HG02973 (cell line): ENCODE data around the gene CEP97.
"Not testable (repeated sequence)": the region's sequence is repeated elsewhere in the genome, so short reads cannot be mapped to it uniquely, and the experiment has no call there.

ENCODE experiments used
- ATAC-seq: cut with Tn5 transposase; IDR thresholded peaks from one replicate; pipeline ENCODE4 v1.9.1; 2021; ENCODE audit warnings: moderate library complexity; ENCODE audit not compliant: unreplicated experiment

CEP97 gene

DNA sequence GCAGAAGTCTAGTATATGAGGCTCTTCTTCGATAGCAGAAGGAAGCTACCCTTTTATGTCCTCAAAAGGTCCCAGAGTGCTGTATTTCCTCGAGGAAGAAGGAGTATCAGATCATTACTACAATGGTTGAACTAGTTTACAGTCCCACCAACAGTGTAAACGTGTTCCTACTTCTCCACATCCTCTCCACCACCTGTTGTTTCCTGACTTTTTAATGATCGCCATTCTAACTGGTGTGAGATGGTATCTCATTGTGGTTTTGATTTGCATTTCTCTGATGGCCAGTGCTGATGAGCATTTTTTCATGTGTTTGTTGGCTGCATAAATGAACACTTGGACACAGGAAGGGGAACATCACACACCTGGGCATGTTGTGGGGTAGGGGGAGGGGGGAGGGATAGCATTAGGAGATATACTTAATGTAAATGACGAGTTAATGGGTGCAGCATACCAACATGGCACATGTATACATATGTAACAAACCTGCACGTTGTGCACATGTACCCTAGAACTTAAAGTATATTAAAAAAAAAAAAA is 53.4 kb downstream of the CEP97 start:
- ATAC-seq, result not testable (repeated sequence)

DNA sequence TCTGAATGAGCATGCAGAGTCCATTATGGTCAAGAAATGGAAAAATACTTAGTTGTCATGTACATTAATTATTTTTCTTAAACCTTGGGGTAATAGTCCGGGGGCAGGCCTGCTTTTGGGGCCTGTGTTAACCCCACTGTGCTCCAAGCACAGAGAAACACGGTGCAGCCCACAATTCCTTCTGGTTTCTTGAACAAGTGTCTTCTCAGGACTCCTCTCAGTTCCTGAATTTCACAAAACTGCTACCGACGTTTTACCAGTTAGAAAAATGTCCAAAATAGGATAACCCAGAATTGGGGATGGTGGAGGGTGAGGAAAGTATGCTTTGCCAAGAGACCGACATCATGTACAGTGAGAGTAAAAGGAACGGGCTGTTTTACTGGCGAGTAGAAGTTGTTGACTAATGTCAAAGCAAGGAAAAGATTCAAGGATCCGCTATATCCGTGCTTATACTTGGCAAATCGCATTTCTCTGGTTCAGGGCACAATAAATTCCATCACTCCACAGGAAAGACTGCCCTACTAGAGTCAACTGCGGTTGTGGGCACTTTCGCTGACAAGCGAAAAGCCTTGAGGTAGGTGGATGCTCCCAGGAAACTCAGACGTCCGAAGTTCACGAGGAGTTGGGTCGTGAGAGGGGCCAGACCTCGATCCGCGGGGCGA is 54.1 kb downstream of the CEP97 start:
- no peak for ATAC-seq

DNA sequence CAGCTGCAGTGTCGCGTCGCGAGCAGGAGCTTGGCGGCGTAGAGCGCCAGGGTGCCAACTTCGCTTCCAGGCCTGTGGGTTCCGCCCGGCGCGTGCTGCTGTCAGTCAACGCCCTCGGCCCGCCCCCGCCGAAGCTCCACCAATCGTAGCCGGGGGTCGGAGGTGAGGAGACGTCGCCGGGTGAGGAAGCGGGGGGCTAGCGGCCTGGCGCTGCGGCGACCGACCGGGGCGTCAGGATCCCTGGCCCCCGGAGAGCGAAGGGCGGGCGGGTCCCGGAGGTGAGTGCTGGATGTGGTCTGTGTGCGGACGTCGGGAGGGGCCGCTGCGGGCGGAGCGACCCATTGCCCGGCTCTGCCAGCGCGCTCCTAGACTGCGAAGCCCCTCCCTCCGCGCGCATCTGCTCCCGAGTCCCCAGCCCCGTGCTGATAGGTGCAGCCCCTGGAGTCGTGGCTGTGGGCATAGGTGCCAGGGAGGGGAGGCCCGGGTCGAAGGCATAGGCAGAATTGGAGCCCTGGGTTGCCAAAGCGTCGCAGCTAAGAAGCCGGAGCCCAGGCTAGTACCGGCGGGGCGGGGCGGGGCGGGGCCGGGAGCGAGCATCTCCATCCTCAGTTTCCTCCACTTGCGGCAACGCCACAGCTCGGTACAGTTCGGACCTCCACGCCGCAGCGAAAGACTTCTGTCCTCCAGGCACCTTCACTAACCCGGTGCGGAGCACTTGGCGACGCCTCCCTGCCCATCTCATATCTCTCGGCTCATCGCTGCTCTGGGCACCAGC is 54.8 kb downstream of the CEP97 start, which contains the start of gene NXPE3:
TSS of gene NXPE3 (plus strand) at position 165 of the 775 bp plus-strand sequence. CDS start 6,386 bp downstream, outside the sequence.
- ATAC-seq, result peak; percentile 96

DNA sequence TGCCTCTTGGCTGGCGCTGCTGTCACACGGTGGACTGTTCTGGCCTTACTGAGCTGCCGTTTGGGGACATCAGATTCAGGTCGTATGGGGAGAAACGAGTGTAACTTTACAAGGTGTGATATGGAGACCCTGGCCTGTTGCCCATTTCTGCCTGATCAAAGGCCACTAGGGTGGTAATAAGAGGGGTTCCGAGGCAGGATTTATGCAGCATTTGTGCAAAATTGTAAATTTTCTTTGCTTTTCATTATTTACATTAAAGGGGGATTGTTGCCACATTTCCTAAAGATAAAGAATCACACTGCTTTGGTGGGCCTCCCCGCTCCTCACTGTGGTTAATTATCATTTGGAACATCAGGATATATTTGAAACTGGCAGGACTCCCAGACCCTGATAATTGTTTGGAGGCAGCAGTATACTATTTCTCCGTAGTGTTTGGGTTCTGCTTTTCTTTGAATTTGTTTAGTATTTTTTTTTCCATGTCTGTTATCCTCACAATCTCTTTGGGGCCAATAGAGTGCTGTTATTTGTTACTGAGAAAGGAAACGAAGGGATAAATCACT is 55.5 kb downstream of the CEP97 start:
- no peak for ATAC-seq

DNA sequence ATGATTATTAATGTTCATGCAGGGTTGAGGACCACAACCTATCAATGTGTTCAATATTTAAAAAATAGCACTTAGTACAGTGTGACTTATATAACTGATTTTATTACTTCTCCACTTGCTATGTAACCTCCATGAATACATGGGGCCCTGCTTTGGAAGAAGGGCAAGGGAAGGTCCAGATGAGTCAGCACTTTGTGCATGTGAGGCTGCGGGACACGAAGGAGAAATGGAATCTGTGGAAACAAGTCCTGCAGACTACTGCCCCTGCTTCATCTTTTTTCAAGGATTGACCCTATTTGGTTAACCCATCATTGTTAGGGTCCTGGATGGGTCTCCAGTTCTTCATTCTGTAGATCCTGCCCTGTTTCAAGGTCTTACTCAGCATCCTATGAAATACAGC is 56.2 kb downstream of the CEP97 start:
- no peak for ATAC-seq

DNA sequence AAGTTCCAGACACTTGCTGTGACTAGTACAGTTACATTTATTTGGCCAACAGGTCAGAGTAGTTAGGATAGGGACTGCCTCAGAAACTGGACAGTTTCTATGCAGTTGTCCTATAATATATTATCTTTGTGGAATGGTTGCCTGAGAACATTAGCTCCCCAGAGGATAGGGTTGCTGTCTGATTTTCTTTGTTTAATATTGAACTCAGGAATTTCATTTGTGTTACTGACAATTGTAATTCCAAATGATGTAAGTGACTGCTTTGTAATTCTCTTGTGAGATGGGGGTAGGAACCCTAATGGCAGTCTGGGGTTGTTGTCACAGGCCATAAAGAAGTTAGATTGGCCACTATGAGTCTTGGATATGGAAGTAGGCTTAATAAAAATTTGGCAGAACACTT is 56.8 kb downstream of the CEP97 start:
- no peak for ATAC-seq

DNA sequence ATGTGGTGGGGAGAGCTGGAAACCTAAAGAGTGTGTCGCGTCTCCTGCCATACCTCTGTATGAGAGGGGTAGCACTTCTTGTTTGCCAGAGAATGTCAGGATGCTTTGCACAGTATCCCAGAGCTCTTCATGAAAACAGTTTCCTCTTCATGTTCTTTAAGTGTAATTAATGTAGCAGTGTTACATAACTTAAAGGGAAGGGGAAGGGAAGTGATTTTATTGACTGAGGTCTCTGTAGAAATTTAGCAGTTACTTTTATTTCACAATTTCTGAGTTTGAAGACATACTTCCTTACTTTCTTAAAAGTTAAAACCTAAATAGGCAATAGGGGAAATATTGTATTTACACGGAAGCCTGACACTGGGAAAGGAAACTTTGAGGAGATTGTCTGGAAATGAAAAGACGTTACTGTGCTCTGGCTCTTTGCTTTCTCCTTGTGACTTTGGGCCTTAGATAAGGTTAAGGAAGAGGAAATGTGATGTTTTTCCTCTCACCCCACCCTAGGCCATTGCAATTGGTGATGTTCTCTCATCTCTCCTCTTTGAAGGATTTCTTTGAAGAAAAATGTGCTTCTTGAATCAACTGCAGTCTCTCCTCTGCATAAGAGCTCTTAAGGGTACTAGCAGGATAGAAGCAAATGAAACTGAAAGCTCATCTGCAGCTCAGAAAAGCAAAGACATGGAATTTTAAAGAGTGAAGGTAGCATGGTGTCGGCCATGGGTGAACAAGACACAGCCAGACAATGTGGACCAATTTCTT is 60.6 kb downstream of the CEP97 start:
- ATAC-seq, result no peak

DNA sequence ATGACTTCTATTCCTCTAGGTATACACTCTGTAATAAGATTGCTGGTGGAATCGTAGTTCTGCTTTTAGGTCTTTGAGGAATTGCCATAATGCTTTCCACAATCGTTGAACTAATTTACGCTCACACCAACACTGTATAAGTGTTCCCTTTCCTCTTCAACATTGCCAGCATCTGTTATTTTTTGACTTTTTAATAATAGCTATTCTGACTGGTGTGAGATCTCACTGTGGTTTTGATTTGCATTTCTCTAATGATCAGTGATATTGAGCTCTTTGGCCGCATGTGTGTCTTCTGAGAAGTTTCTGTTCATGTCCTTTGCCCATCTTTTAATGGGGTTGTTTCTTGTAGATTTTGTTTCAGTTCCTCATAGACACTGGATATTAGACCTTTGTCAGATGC is 67.4 kb downstream of the CEP97 start:
- peak; percentile 97 for ATAC-seq

DNA sequence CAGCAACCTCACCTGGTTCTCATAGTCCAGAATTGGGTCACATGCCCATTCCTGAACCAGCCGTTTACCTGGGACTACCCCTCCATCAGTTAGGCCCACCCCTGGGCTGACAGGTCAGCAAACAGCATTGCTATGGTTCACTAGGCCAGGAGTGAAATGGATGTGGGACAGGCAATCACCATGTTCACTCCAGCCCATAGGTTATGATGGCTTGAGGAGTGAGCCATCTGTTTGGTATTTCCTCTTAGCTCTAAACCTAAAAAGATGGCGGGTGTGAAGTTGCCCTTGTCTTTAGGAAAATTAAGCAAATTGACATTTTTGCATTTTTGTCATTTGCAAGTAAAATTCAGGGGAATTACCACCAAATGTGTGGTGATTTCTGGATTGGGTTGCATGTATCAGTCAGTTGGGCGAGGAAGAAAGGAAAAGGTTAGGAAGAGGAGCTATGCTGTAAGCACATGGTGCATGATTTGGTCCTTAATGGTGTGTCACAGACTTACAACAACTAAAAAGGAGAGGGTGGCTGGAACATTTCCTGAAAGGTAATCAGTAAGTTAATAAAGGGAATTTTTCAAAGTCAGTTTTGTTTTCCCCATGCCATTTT is 71.8 kb downstream of the CEP97 start:
- ATAC-seq, result no peak

DNA sequence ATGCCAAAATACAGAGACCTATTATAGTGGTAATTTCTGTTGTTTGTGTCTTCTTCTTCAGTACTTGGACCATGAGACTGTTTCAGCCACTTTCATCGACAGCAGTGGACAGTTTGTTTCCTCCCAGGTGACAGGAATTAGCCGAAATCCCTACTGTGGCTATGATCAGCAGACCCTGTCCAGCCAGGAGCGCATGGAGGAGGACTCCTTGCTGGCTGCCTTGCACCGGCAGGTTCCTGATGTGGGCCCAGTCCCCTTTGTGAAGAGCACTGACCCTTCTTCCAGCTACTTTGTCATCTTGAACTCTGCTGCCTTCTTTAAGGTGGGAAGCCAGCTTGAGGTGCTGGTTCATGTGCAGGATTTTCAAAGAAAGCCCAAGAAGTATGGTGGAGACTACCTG is 76.8 kb downstream of the CEP97 start:
- no peak for ATAC-seq

DNA sequence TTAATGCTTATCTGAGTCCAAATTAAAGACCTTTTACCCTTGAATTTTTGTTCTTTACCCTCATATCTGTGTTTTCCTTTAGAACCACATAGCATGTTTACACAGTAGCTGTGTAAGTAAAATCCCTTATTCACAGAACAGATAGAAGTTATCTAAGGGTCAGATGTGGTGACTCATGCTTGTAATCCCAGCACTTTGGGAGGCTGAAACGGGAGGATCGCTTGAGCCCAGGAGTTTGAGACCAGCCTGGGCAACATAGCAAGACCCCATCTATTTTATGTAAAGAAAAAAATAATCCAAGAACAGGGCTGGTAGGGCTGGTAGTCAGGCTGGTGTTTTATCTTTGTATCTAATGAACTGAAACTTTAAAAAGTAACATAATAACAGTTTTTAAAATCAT is 77.8 kb downstream of the CEP97 start:
- no peak for ATAC-seq

DNA sequence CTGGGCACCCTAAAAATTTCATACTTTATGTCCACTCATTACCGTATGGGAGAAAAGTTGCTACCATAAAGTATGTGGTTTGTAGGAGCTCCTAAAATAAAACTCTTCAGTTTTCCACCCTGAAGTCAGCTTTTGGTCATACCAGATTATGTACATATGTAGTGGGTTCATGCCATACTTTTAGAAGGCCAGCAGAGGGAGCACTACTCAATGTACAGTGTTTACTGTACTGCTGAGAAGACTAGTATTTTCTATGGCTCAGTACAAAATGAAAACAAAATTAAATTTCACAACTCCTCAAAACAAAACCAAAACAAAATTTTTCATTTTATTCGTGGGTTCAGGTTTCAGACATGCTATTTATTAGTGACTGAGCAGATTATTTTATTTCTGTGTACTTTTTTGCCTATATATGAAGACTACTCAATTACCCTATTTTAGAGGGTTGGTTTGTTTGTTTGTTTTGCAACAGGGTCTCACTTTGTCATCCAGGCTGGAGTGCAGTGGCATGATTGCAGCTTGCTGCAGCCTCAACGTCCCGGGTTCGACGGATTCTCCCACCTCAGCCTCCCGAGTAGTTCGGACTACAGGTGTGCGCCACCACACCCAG is 78.9 kb downstream of the CEP97 start:
- ATAC-seq, result peak; percentile 93

DNA sequence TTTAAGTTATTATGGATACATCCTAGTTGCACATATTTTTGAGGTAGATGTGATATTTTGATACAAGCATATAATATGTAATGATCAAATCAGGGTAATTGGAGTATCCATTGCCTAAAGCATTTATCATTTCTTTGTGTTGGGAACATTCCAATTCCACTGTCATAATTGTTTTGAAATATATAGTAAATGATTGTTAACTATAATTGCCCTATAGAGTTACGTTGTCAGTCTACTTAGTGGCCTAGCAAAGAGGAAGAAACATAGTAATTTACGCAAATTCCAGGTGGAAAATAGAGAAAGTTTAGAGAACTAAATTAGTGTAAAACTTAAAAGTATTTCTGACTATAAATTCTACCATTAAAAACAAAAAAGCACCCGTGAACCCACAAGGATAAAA is 79.5 kb downstream of the CEP97 start:
- no peak for ATAC-seq

DNA sequence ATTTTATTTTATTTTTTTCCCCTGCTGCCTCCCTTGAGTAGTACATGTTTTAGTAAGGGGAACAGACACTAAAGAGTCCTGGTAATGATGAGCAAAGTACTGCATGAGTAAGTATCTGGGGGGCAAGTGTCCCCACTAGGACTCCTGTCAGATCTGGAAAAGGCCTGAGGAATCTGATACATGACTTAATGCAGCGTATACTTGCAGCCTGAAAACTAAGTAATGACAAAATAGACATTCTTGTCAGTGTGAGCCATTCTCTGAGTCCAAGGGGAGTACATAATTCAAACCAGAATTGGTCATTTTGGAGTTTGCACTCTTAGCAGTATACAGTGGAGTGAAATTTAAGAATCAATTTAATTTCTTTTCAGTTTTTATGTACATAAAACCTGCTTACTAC is 82.1 kb downstream of the CEP97 start:
- no peak for ATAC-seq

DNA sequence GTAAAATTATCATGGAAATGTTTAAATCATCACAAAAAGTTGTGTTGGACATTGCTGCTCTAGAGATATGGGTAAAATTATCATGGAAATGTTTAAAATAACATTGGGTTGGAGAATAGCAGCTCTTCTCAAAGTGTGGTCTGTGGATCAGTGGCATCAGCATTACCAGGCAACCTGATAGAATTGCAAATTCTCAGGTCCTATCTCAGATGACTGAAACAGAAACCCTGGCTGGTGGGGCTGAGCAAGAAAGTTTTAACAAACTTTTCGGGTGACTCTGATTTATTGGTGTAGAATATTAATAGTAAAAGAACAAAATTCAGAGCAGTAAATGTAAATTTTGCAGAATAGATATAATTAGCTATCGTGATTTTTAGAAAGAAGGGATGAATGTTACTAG is 83.5 kb downstream of the CEP97 start:
- peak; percentile 58 for ATAC-seq

DNA sequence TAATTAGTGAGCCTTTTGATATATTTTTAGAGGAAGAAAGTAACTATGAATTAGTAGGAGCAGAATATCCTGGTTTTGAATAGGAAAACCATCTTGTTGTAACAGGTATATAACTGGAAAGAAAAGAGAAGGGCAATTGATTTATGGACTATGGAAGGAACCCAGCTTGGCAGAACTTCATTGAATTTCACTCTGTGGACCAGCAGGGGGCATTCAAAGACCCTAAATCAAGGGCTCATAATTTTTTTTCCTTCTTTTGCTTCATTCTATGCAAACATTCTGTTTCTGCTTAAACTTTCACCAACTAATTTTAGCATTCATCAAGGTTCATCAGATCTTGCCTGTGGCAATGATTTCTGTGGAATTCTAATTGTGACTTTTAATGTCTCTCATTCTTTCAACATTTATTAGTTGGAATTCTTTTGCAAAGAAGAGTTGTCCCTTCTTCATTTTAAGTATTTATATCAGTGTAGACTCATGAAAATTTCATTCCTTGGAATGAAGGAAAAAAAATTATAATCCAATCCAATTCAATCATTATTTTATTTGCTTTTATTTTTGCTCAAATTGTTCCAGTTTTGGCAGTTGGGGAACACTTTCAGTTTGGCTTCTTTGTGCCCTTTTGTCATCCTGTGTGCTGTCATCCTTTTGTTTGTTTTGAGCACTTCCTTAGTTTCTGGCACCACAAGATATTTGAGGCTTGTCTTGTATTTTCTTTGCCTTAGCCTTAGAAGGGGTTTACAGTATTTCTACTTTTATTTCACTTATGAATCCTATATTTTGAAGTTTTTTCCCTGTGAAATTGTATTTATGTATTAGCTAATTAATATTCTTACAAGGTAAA is 85.0 kb downstream of the CEP97 start:
- no peak for ATAC-seq

DNA sequence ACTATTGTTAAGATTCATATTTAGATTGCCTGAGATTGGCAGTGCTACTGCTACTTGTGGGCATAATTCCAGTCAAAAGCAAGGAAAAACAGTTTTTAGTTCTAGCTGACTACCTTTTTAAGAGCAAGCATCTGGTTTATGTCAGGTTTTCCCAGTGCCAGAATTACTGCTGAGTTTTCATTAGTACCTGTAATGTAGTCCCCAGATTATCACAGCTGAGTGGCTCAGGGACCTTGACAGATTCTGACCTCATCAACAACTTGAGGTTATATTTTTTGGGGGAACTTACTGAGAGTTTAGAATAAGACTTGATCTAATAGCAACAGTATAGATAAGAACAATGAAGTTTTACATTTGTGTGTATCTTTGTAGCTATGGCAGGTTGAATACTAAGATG is 85.6 kb downstream of the CEP97 start:
- no peak for ATAC-seq

DNA sequence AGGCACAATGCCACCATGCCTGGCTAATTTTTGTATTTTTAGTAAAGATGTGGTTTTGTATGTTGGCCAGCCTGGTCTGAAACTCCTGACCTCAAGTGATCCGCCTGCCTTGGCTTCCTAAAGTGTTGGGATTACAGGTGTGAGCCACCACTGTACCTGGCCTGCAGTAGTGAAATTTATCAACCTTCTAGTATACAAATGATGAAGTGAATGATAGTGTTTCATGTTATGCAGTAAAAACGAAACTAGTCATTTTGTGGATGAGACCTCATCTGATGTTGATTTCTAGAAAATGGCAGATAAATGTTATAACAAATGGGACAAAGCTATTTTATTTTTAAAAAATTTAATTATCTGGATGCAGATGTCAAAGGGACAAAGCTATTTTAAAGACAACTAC is 87.5 kb downstream of the CEP97 start:
- no peak for ATAC-seq

DNA sequence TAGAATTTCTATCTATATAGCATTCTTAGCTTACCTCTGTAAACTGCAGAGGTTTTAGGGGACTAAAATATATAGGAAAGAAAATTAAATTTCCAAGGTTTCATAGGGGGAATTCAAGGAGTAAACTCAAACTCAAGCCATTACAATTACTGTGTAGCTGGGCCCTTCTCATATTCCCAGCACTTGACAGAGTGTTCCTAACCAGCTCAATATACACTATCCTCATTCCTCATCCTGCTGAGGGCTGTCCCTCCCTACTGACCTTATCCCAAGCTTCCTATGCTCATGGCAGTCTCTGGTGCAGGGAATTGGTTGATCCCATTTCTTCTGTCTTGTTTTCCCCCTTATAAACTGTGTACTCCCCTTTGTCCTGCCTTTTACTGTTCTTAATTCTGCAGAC is 88.5 kb downstream of the CEP97 start:
- ATAC-seq, result no peak
